ENCODE results near the gene TNFAIP8.

DNA sequence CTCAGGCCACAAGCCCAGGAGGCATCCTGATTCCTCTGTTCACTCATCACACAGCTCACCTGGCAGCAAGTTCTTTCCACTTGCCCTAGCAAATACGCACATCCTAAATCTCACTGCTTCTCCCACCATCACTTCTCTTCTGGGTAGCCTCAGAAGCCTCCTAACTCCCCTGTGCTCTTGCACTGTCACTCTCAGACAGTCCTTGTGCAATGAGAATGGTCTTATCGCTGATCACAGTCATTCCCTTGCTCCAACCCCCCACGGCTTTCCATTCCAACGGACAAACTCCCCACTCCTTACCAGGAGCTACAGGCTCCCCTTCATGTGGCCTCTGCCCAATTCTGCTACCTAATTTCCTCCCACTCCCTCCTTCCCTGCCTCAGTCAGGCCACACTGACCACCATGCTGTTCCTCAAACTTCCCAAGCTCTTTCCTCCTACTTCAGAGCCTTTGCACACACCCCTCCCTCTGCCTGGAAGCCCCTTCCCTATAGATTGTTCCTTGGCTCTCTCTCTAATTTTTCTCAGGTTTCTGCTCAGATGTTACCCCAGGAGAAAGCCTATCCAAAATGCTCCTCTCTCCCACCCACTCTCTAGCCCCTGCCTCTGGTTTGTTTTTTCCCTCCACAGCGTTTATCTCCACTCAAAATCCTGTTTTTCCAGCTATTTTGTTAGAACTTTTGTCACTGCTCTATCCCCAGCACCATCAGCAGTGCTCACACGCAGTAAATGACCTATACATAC lies 34.1 kb upstream of the TNFAIP8 start:
- TF ChIP-seq EZH2 (IDR thresholded peaks at IDR 0.05; ENCODE audit: borderline replicate concordance) (no peak), EZH2phosphoT487 (IDR thresholded peaks at IDR 0.05; ENCODE audit: low read depth, severe bottlenecking, unreplicated experiment) (no peak)
- TF ChIP-seq, protein P1, sequence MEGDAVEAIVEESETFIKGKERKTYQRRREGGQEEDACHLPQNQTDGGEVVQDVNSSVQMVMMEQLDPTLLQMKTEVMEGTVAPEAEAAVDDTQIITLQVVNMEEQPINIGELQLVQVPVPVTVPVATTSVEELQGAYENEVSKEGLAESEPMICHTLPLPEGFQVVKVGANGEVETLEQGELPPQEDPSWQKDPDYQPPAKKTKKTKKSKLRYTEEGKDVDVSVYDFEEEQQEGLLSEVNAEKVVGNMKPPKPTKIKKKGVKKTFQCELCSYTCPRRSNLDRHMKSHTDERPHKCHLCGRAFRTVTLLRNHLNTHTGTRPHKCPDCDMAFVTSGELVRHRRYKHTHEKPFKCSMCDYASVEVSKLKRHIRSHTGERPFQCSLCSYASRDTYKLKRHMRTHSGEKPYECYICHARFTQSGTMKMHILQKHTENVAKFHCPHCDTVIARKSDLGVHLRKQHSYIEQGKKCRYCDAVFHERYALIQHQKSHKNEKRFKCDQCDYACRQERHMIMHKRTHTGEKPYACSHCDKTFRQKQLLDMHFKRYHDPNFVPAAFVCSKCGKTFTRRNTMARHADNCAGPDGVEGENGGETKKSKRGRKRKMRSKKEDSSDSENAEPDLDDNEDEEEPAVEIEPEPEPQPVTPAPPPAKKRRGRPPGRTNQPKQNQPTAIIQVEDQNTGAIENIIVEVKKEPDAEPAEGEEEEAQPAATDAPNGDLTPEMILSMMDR (IDR thresholded peaks at IDR 0.05; ENCODE audit: poor library complexity): no peak
